Measurements from ENCODE around the gene POLA1. TPM values are rescaled to one million over a fixed set of nuclear protein-coding genes. Genes with fewer than 3 reads are reported as not detected.

POLA1 gene
- total and polyA plus RNA-seq, 3 donors from 2014 or later, result 5.4 to 15.7 (median 15.0) TPM

- peak overlapping the region in 1 of 2 donors; percentile 64 for H3K4me3 ChIP-seq
- H3K27ac ChIP-seq, result peak overlapping the region; percentile 55 to 74
- no peaks in the 10 kb centered on the region for H3K9me3 ChIP-seq
- WGBS, 2 donors, result 13% methylated on average over 20 of the region's 20 CpGs; no CpG with 5 or more reads in 1 of the 2 donors
- no peak for DNase-seq
- no peaks in the 10 kb centered on the region for H3K27me3 ChIP-seq
- H3K4me1 ChIP-seq, result no peaks in the 10 kb centered on the region
- intact Hi-C loops (cut with DNase I; ENCODE audit: low total_unique reads), result no loop called here
- H3K36me3 ChIP-seq (ENCODE audit: low read depth, missing control alignments), result no peaks in the 10 kb centered on the region
- no peak for TF ChIP-seq POLR2A (IDR thresholded peaks at IDR 0.05)
- TF ChIP-seq CTCF (IDR thresholded peaks at IDR 0.05), result no peak
Measured at GRCh38 chrX:25016361-25016671, 322.6 kb downstream of the POLA1 start.

DNA sequence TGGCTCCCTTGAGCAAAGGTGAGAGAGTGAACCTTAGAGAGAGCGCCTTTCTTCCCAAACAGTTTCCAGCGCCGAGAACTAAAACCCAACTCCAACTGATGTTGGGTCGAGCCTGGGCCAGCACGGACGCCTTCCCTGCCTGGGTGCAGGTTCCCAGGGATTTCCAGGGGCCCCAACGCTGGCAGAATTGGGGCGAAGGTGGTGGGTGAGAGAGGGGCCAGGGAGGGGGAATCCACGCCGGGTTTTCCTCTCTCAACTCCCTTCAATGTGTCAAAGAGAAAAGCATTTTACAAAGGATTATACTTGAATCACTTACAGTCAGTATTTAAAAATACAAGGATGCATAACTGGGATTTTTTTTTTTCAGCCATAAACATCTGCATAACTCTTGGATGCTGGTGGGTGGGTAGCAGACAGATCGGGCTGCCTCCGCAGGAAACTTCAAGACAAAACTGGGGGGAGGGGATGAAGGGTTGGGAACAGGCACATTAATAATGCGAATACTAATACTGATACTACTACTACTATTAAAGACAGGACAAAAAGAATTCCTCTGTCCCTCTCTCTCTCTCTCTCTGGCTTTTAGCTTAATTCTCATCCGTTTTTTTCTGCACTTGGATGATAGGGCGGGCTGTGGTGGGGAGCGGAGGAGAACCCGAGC lies 323.4 kb downstream of the POLA1 start:
- peak overlapping the region in 1 of 2 donors; percentile 29 for H3K4me3 ChIP-seq

DNA sequence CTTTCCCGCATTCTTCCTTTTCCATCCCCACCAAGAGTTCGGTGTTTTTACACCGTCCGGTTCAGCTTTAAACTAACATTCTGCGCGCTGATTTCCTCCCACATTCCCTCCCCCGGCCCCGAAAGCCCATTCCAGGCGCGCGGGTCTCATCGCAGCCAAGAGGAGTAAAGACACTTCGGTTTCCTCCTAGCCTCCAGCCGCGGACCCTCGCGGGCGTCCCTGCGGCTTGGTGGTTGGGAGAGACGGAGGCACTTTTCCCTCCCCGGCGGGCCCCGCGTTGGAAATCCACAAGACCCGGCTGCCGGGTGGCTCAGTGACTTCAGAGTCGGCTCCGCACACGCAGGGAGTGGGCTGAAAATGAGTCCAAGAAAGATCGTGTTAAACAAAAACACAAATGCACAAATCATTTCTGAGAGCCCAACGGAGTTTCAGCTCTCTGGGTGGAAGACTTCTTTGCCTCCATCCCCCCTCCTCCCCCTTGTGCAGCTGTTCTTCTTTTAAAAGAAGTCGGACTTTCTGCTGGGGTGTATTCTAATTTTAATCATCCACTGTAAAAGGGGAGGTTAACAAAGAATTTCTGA lies 324.0 kb downstream of the POLA1 start:
- DNase-seq, result peak; percentile 59
- WGBS, 2 donors, result 1 to 2% methylated on average over 25 to 28 of the region's 32 CpGs
- Histone ChIP-seq H3K27me3 (no peaks in the 10 kb centered on the region), H3K9me3 (no peaks in the 10 kb centered on the region), H3K36me3 (ENCODE audit: low read depth, missing control alignments) (no peaks in the 10 kb centered on the region), H3K27ac (peak overlapping the region; percentile 39 to 74), H3K4me1 (no peaks in the 10 kb centered on the region), H3K4me3 (peak overlapping the region in 1 of 2 donors; percentile 29)
- no peak for TF ChIP-seq CTCF (IDR thresholded peaks at IDR 0.05)
- TF ChIP-seq POLR2A (IDR thresholded peaks at IDR 0.05), result no peak
- intact Hi-C loops (cut with DNase I; ENCODE audit: low total_unique reads), result no loop called here

More for the DNA sequence above, 323.4 kb downstream of the POLA1 start:
- Histone ChIP-seq H3K36me3 (ENCODE audit: low read depth, missing control alignments) (no peaks in the 10 kb centered on the region), H3K9me3 (no peaks in the 10 kb centered on the region), H3K27ac (peak overlapping the region; percentile 55 to 74), H3K4me1 (no peaks in the 10 kb centered on the region), H3K27me3 (no peaks in the 10 kb centered on the region)
- 2 to 10% methylated on average over 9 to 16 of the region's 17 CpGs for WGBS, 2 donors
- DNase-seq, result no peak
- TF ChIP-seq POLR2A (IDR thresholded peaks at IDR 0.05) (no peak), CTCF (IDR thresholded peaks at IDR 0.05) (no peak)
- intact Hi-C loops (cut with DNase I; ENCODE audit: low total_unique reads), result no loop called here

- Histone ChIP-seq H3K27me3 (no peaks in the 10 kb centered on the region), H3K27ac (peak overlapping the region in 1 of 2 donors; percentile 74), H3K9me3 (no peaks in the 10 kb centered on the region), H3K4me1 (no peaks in the 10 kb centered on the region), H3K36me3 (ENCODE audit: low read depth, missing control alignments) (no peaks in the 10 kb centered on the region), H3K4me3 (no peak overlapping the region)
- DNase-seq, result no peak
- 34 to 45% methylated on average over 3 of the region's 3 CpGs for WGBS, 2 donors
- TF ChIP-seq POLR2A (IDR thresholded peaks at IDR 0.05), result no peak
- TF ChIP-seq CTCF (IDR thresholded peaks at IDR 0.05), result no peak
- intact Hi-C loops (cut with DNase I; ENCODE audit: low total_unique reads), result no loop called here
Measured at GRCh38 chrX:25018682-25019081, 325.0 kb downstream of the POLA1 start.

Data from testis (tissue), 3 donors.